Smooth muscle cell of the brain vasculature (primary cell): ENCODE results near the gene SAP30BP.
A peak's percentile ranks its signal among the peaks of the same experiment; 100 is the strongest.

Experiments used
- DNase-seq: peaks from one replicate; pipeline ENCODE4 v3.0.0-alpha.2; 2012; ENCODE audit warnings: low read depth, low spot score

SAP30BP gene

GRCh38 chr17:75666959-75667790, at the start of gene SAP30BP, which contains the start of gene RECQL5:
SAP30BP (plus strand) TSS chr17:75667338; CDS start chr17:75667373, 35 bp downstream.
RECQL5 (minus strand) TSS chr17:75667154; CDS start chr17:75666557, 597 bp downstream.
- DNase-seq: peak; percentile 97

- no peak for DNase-seq
Measured at GRCh38 chr17:75617675-75618074, 49.5 kb upstream of the SAP30BP start.

GRCh38 chr17:75619506-75620431, 47.4 kb upstream of the SAP30BP start:
- no peak for DNase-seq

- no peak for DNase-seq
Measured at GRCh38 chr17:75621489-75621888, 45.6 kb upstream of the SAP30BP start.

GRCh38 chr17:75622076-75622475, 45.1 kb upstream of the SAP30BP start:
- no peak for DNase-seq

GRCh38 chr17:75622771-75623273, 44.3 kb upstream of the SAP30BP start:
- no peak for DNase-seq

- no peak for DNase-seq
Measured at GRCh38 chr17:75623386-75623785, 43.8 kb upstream of the SAP30BP start.

GRCh38 chr17:75624021-75624420, 43.1 kb upstream of the SAP30BP start:
- no peak for DNase-seq

- no peak for DNase-seq
Measured at GRCh38 chr17:75624714-75625345, 42.3 kb upstream of the SAP30BP start.

GRCh38 chr17:75625813-75626486, 41.2 kb upstream of the SAP30BP start:
- DNase-seq: no peak

GRCh38 chr17:75626496-75627038, 40.6 kb upstream of the SAP30BP start:
- DNase-seq: no peak

GRCh38 chr17:75627094-75627493, 40.0 kb upstream of the SAP30BP start:
- DNase-seq: no peak

- no peak for DNase-seq
Measured at GRCh38 chr17:75628425-75628824, 38.7 kb upstream of the SAP30BP start.

GRCh38 chr17:75629157-75629556, 38.0 kb upstream of the SAP30BP start:
- DNase-seq: no peak

- DNase-seq: no peak
Measured at GRCh38 chr17:75630071-75630917, 36.8 kb upstream of the SAP30BP start.

GRCh38 chr17:75631353-75631752, 35.8 kb upstream of the SAP30BP start:
- no peak for DNase-seq

GRCh38 chr17:75632428-75632827, 34.7 kb upstream of the SAP30BP start:
- DNase-seq: no peak

- peak; percentile 82 for DNase-seq
Measured at GRCh38 chr17:75632863-75633485, 34.2 kb upstream of the SAP30BP start, which contains the start of gene SMIM5. SMIM5 (plus strand) TSS chr17:75633434; CDS start chr17:75640202, 6,768 bp downstream.
